GM19238 (cell line): ENCODE results near the gene IL18RAP.
A peak's percentile ranks its signal among the peaks of the same experiment; 100 is the strongest.

ENCODE experiments used
- DNase-seq: peaks from one replicate; pipeline ENCODE4 v3.0.0; 2011; ENCODE audit warnings: low spot score; ENCODE audit not compliant: insufficient read length

IL18RAP gene

GRCh38 chr2:102455061-102455670 is 32.2 kb downstream of the IL18RAP start:
- no peak for DNase-seq

- DNase-seq, result no peak
Observed at GRCh38 chr2:102460467-102460866, 37.5 kb downstream of the IL18RAP start.

GRCh38 chr2:102461188-102461587 is 38.2 kb downstream of the IL18RAP start:
- DNase-seq, result no peak

- no peak for DNase-seq
Observed at GRCh38 chr2:102463160-102463559, 40.2 kb downstream of the IL18RAP start.

- no peak for DNase-seq
Observed at GRCh38 chr2:102470168-102470567, 47.2 kb downstream of the IL18RAP start.

GRCh38 chr2:102473020-102473419 is 50.1 kb downstream of the IL18RAP start, which contains the start of gene SLC9A4:
Gene SLC9A4 (plus strand): TSS chr2:102473226. CDS start chr2:102473760, 534 bp downstream.
- peak; percentile 13 for DNase-seq

- DNase-seq, result no peak
Observed at GRCh38 chr2:102473631-102474030, 50.7 kb downstream of the IL18RAP start.

GRCh38 chr2:102474785-102475184 is 51.8 kb downstream of the IL18RAP start:
- DNase-seq, result no peak

GRCh38 chr2:102478686-102479470 is 55.9 kb downstream of the IL18RAP start:
- DNase-seq, result no peak

- DNase-seq, result no peak
Observed at GRCh38 chr2:102480285-102481195, 57.6 kb downstream of the IL18RAP start.

- DNase-seq, result no peak
Observed at GRCh38 chr2:102481931-102482330, 59.0 kb downstream of the IL18RAP start.

GRCh38 chr2:102483086-102483485 is 60.1 kb downstream of the IL18RAP start:
- DNase-seq, result no peak

- DNase-seq, result no peak
Observed at GRCh38 chr2:102484310-102485061, 61.5 kb downstream of the IL18RAP start.

- no peak for DNase-seq
Observed at GRCh38 chr2:102485147-102485785, 62.3 kb downstream of the IL18RAP start.

- DNase-seq, result no peak
Observed at GRCh38 chr2:102486941-102487702, 64.2 kb downstream of the IL18RAP start.

GRCh38 chr2:102487761-102488462 is 65.0 kb downstream of the IL18RAP start:
- DNase-seq, result no peak

- no peak for DNase-seq
Observed at GRCh38 chr2:102489646-102490045, 66.7 kb downstream of the IL18RAP start.

- no peak for DNase-seq
Observed at GRCh38 chr2:102492006-102492405, 69.0 kb downstream of the IL18RAP start.

- DNase-seq, result no peak
Observed at GRCh38 chr2:102494570-102494969, 71.6 kb downstream of the IL18RAP start.
